Posterior vena cava (tissue), 2 donors: ENCODE data around the gene LGALS4. TPM values are rescaled to one million over a fixed set of nuclear protein-coding genes. Genes with fewer than 3 reads are reported as not detected.
"Not testable (repeated sequence)": the region's sequence is repeated elsewhere in the genome, so short reads cannot be mapped to it uniquely, and the experiment has no call there.

Source experiments
- DNase-seq: peaks from one replicate; pipeline ENCODE4 v3.0.0-alpha.2; 2020; ENCODE audit warnings: low spot score
- intact Hi-C, 2 donors: fragments of 100-400 bp; cut with DNase I; formaldehyde crosslinking; loops; one replicate each; pipeline versions ENCODE4 v1.14.1 to v1.14.2; 2022 to 2023
- total RNA-seq, 2 donors: library from RNA; stranded (reverse); fragmentation: NEBNext Ultra II Directional; extraction: Animal tissue kit (Norgen Biotek cat#: 25700); gene quantifications; one replicate each; pipeline ENCODE4 v1.2.1, GENCODE V29; 2021
- donor health status: DM: yes; HTN: yes; CAD: no.
- donor health status: DM: yes; HTN: yes; CAD: no.

LGALS4 gene
- total RNA-seq, 2 donors from 2014 or later = 0.86 TPM; not detected in 1

DNA sequence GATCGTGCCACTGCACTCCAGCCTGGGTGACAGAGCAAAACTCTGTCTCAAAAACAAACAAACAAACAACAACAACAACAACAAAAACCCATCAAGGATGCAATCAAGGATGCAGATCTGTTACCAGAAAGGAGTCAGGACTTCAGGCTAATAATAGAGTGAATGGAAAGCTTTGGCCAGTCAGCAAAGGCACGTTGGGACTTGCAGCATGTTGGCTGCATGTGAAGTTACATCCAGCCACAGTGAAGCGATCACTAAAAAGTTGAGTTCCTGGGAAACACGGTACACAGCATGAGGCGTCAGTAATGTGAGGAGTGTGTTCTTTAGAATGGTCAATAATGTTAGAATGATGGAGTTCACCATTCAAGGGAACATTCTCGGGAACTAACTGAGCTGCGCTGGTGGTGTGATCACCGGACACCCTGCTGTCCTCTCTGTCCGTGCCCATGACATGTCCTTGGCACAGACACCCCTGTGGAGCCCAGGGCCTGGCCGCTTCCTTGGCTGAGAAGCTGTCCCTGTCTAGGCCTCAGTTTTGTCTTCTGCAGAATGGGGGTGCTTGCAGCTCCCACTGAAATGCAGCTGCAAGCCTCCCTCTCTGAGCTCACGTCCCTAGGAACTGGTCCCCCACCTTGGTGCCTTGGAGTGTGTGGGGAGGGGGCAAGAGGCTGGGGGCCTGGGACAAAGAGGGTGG lies 26.0 kb downstream of the LGALS4 start:
- intact Hi-C loops = no loop called here
- DNase-seq = no peak

DNA sequence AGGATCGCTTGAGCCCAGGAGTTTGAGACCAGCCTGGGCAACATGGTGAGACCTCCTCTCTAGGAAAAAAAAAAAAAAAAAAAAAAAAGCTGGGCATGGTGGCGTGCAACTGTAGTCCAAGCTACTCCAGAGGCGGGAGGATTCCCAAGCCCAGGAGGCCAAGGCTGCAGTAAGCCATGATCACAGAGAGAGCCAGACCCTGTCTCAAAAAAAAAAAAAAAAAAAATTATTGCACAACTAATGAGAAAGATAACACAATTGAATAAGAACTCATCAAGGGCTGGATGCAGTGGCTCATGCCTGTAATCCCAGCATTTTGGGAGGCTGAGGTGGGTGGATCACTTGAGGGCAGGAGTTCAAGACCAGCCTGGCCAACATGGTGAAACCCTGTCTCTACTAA lies 26.7 kb downstream of the LGALS4 start:
- intact Hi-C loops, DNase-seq: not testable (repeated sequence)

GRCh38 chr19:38785187-38785699 lies 27.5 kb downstream of the LGALS4 start:
- DNase-seq = no peak
- intact Hi-C loops = no loop called here

GRCh38 chr19:38784224-38784623 lies 28.5 kb downstream of the LGALS4 start:
- no peak for DNase-seq
- intact Hi-C loops = no loop called here

DNA sequence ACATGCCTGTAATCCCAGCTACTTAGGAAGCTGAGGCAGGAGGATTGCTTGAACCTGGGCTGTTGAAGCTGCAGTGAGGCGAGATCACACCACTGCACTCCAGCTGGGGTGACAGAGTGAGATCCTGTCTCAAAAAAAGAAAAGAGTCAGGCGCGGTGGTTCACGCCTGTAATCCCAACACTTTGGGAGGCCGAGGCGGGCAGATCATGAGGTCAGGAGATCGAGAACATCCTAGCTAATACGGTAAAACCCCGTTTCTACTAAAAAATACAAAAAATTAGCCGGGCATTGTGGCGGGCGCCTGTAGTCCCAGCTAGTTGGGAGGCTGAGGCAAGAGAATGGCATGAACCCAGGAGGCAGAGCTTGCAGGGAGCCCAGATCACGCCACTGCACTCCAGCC lies 30.5 kb downstream of the LGALS4 start:
- DNase-seq, intact Hi-C loops: not testable (repeated sequence)

DNA sequence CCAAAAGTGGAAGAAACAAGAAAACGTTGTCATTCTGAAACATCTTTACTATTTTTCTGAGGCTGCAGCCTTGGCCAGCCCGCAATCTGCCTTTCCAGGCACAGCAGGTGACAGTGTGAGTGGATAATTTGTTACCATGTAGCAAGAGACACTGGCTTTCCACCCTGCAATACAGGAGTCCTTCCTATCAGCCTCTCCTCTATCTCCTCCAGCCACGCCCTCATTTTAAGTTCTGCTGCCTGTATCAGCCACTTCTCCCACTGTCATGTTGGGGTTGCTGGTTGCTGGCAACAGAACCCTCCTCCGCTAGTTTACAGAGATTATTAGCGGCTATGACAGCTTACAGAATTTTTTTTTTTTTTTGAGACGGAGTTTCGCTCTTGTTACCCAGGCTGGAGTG lies 31.7 kb downstream of the LGALS4 start:
- intact Hi-C loops = no loop called here
- no peak for DNase-seq

GRCh38 chr19:38780443-38780842 lies 32.3 kb downstream of the LGALS4 start:
- intact Hi-C loops = no loop called here

GRCh38 chr19:38778733-38779132 lies 34.0 kb downstream of the LGALS4 start:
- no peak for DNase-seq
- intact Hi-C loops = no loop called here

More at GRCh38 chr19:38780443-38780842, 32.3 kb downstream of the LGALS4 start:
- no peak for DNase-seq

DNA sequence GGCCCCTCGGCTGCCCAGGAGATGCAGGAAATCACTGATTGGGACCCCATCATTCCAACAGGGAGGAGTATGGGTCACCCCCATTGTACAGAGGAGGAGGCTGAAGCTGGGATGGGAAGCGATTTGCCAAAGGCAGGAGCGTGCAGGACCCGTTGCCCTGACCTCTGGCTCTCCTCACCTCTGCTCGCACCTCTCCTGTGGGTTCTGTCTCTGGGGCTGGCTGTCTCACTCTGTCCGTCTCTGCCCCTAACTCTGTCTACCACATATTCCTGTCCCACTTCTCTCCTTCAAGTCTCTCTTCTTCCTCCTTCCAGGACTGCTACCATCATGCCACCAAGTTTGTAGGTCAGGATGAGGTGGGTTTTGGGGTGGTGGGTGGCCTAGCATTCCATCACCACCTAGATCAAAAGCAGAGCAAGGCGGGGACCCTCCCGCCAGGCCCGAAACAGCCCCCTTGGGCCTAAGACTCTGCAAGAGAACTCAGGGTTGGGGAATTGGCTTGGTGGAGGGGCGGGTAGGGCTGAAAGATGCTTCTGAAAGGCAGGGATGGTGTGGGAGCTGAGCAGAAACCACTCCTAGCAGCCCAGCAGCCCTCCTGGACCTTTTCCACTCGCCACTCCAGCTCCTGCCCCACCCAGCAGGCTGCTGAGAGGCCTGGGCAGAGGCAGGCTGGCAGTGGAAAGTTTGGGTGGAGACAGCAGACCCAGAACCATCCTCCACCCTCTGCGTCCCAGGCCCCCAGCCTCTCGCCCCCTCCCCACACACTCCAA lies 38.4 kb downstream of the LGALS4 start:
- intact Hi-C loops = no loop called here
- DNase-seq = no peak

GRCh38 chr19:38773469-38774177 lies 39.1 kb downstream of the LGALS4 start, which contains the start of gene LGALS7:
Gene LGALS7 (minus strand): TSS chr19:38773517. CDS start chr19:38773492, 25 bp downstream.
- DNase-seq = no peak
- intact Hi-C loops = no loop called here

- intact Hi-C loops, DNase-seq: not testable (repeated sequence)
These were observed 41.2 kb downstream of the LGALS4 start for GRCh38 chr19:38771569-38771968.

DNA sequence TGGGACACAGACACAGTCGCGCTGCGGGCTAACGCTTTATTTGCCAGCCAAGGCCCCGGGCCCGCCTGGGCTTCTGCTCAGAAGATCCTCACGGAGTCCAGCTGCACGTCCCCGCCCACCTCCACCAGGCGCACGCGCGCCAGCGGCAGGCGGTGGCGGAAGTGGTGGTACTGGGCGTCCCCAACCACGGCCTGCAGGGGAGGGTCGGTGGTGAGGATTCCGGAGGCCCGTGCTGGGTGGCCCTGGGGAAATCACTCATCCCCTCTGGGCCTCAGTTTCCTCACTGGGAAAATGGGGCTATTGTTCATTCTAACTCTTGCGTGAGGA lies 41.8 kb downstream of the LGALS4 start:
- DNase-seq, intact Hi-C loops: not testable (repeated sequence)

DNA sequence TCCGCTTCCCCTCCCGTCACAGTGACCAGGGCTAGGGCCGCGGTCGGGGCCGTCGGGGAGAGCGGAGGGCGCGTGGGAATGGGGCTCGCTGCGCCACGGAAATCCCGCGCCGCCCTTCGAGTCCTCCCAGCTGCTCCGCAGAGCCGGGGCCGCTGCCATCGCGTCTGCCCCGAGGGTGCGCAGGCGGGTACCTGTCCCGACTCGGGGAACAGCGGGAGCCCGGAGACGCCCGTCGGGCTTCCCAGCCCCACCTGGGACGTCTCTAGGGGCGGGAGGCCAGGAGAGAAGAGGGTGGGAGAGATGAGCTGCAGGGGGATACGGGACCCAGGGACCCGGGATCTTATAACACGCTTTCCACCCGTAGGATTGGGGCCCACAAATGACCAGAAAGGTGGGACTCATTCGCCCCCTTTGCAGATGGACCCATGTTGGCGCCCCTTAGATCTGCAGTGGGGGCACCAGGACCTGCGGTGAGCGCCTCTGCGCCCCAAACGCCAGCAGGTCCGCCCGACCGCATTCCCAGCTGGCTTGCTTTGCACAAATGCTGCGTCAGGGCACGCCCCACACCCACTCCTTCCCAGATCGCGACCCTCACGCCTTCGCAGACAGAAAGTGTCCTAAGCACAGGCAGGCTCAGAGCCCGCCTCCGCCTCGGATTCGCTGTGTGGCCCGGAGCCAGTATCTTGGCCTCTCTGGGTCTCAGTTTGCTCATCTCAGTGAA lies 42.4 kb downstream of the LGALS4 start:
- DNase-seq, intact Hi-C loops: not testable (repeated sequence)

DNA sequence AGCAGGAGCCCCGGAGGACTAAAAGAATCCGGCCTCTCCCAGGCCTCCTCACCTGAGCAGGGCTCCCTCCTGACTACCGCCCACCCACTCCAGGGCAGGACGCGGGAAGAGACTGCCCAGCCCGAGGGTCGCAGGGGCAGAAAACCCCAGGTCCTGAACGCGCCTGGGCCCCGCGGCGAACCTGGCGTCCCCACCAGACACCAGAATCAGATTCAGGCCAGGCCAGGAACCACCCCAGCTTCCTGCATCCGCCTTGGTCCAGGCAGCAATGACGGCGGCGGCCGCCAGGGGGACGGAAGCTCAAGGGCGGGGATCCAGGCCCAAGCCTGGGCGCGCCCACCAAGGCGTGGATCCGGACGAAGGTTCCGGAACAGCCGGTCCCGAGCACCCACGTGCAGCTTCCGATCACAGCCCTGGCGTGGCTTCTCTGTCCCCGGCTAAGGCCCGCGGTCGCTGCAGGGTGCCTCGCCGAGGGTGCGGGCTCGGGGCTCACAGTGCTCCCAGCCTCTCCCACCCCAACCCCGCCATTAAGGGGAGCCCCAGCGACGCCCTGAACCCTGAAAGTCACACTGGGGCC lies 43.0 kb downstream of the LGALS4 start:
- intact Hi-C loops = no loop called here
- DNase-seq = peak; percentile 98

DNA sequence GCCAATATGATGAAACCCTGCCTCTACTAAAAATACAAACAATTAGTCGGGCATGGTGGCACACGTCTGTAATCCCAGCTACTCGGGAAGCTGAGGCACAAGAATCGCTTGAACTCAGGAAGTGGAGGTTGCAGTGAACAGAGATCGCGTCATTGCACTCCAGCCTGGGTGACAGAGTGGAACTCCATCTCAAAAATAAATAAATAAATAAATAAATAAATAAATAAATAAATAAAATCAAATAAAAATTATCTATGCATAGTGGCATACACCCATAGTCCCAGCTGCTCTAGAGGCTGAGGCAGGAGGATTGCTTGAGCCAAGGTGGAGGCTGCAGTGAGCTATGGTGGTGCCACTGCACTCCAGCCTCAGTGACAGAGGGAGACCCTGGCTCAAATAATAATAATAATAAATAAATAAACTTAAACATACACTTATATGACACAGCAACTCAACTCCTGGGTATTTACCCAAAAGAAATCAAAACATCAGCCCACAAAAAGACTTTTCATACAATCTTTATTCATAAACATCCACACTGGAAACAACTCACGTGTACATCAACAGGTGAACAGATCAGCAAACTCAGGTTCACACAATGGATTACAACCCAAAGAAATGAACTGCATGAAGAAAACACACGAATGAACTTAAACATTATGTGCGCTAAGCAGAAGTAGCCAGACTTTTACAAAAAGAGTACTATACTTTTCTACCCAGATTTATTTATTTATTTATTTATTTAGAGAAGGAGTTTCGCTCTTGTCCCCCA lies 46.3 kb downstream of the LGALS4 start:
- intact Hi-C loops = no loop called here
- no peak for DNase-seq

DNA sequence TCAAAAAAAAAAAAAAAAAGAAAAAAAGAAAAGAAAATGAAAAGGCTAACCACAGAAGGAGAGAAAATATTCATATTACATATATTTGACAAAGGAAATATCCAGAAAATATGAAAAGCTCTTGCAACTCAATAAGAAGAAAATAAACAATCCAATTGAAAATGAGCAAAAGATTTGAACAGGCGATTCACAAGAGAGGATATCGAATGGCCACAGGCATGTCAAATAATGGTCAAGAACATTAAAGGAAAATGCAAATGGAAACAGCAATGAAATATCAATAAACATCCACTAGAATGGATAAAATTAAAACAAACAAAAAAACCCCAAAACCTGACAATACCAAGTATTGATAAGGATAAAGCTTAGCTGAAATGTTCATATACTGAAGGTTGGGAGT lies 47.5 kb downstream of the LGALS4 start:
- DNase-seq = no peak
- intact Hi-C loops = no loop called here

DNA sequence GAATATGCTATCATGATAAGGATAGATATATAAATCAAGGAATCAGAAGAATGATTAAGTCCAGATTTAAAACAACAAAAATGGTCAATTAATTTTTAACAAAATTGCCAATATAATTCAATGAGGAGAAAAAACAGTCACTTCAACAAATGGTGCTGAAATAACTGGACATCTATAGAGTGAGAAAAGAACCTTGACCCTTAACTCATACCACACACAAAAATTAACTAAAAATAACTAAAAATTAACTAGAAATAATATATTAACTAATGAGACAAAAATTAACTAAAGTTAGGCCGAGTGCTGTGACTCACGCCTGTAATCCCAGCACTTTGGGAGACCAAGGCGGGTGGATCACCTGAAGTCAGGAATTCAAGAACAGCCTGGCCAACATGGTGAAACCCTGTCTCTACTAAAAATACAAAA lies 48.9 kb downstream of the LGALS4 start:
- intact Hi-C loops = no loop called here
- no peak for DNase-seq

DNA sequence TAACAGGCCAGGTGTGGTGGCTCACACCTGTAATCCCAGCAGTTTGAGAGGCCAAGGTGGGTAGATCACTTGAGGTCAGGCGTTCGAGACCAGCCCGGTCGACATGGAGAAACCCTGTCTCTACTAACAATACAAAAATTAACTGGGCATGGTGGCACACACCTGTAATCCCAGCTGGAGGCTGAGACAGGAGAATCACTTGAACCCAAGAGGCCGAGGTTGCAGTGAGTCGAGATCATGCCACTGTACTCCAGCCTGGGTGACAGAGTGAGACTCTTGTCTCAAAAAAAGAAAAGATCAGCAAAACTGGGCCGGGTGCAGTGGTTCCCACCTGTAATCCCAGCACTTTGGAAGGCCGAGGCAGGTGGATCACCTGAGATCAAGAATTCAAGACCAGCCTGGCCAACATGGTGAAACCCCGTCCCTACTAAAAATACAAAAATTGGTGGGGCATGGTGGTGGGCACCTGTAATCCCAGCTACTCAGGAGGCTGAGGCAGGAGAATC lies 50.8 kb downstream of the LGALS4 start:
- intact Hi-C loops, DNase-seq: not testable (repeated sequence)
